Iris pigment epithelial cell (primary cell): ENCODE results near the gene ZNF646.

Experiments used
- DNase-seq: peaks from one replicate; pipeline ENCODE4 v3.0.0-alpha.2; 2011; ENCODE audit warnings: low read depth

ZNF646 gene

DNA sequence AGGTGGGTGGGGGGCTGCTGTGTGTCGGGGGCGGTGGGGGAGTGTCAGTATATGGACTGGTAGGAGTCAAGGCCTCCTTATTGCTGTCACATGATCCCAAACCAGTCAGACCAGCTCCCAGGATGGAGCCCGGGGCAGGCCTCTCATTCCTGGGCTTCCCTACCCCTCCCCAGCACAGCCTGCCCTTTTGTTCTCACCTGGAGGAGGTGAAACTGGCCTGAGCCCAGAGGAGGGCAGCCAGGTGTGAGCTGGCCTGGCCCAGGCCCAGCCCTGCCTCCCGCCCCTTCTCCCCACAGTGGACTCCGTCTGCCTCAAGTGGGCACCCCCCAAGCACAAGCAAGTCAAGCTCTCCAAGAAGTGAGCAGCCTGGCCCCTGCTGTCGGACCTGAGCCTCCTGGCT, 56.7 kb downstream of the ZNF646 start:
- DNase-seq, result no peak

GRCh38 chr16:31131416-31131815, 57.2 kb downstream of the ZNF646 start:
- DNase-seq, result no peak

- no peak for DNase-seq
Measured at GRCh38 chr16:31131841-31132271, 57.6 kb downstream of the ZNF646 start.

DNA sequence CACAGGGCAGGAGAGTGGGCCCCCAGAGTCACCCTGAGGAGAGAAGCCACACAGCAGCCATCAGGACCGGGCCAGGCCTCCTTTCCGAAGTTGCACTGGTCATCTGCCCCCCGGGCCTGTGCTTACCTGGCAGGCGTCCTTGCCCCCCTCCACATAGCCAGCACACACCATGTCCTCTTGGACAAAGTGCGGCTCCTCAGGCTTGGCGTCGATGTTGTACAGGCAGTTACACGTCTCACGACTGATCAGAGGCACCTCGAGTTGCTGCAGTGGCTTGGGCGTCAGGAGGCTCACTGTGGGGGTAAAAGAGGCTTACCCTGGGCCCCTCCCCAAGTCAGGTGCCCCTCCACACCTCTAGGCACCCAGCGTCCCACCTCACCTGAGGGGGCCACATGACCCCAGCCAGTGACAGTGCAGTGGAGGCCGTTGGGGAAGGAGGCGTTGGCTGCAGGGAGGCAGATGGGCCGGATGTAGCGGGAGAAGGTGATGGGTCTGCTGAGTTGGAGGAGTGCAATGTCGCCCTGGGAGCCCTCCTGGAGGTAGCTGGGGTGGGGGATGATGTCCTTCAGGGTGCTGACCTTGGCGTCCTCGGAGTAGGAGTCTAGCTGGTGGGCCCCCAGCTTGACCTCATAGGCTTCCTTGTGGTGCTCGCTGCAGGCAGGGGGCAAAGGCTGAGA, 58.2 kb downstream of the ZNF646 start:
- DNase-seq, result no peak

- DNase-seq, result no peak
Measured at GRCh38 chr16:31133046-31133501, 58.9 kb downstream of the ZNF646 start.
